ENCODE results near the gene KIAA1191. TPM values are rescaled to one million over a fixed set of nuclear protein-coding genes. Genes with fewer than 3 reads are reported as not detected.

KIAA1191 gene
- total RNA-seq, 1 donor from 2014 or later, result 61.3 TPM

- no peak for DNase-seq (ENCODE audit: low spot score)
- Mint-ChIP-seq H3K9me3 (no peaks in the 10 kb centered on the region), H3K27ac (no peak overlapping the region), H3K4me1 (ENCODE audit: low read depth) (no peaks in the 10 kb centered on the region), H3K27me3 (ENCODE audit: low read depth) (no peaks in the 10 kb centered on the region), H3K36me3 (ENCODE audit: low read depth) (peaks cover 11% of the 10 kb centered on the region), H3K4me3 (ENCODE audit: low read depth) (no peak overlapping the region)
- intact Hi-C loops (cut with micrococcal nuclease), result no loop called here
Observed at GRCh38 chr5:176397736-176398420, 36.3 kb upstream of the KIAA1191 start.

GRCh38 chr5:176396330-176396729 is 34.8 kb upstream of the KIAA1191 start:
- Mint-ChIP-seq H3K4me3 (ENCODE audit: low read depth) (no peak overlapping the region), H3K27ac (no peak overlapping the region), H3K36me3 (ENCODE audit: low read depth) (peaks cover 16% of the 10 kb centered on the region), H3K9me3 (no peaks in the 10 kb centered on the region), H3K4me1 (ENCODE audit: low read depth) (no peaks in the 10 kb centered on the region), H3K27me3 (ENCODE audit: low read depth) (no peaks in the 10 kb centered on the region)
- intact Hi-C loops (cut with micrococcal nuclease), result no loop called here
- no peak for DNase-seq (ENCODE audit: low spot score)

GRCh38 chr5:176394881-176395675 is 33.5 kb upstream of the KIAA1191 start:
- no peak for DNase-seq (ENCODE audit: low spot score)
- no peak overlapping the region for H3K4me3 Mint-ChIP-seq (ENCODE audit: low read depth)
- intact Hi-C loops (cut with micrococcal nuclease), result no loop called here
- H3K27ac Mint-ChIP-seq, result no peak overlapping the region
- peaks cover 24% of the 10 kb centered on the region for H3K36me3 Mint-ChIP-seq (ENCODE audit: low read depth)
- no peaks in the 10 kb centered on the region for H3K9me3 Mint-ChIP-seq
- no peaks in the 10 kb centered on the region for H3K4me1 Mint-ChIP-seq (ENCODE audit: low read depth)
- no peaks in the 10 kb centered on the region for H3K27me3 Mint-ChIP-seq (ENCODE audit: low read depth)

- Mint-ChIP-seq H3K4me3 (ENCODE audit: low read depth) (no peak overlapping the region), H3K9me3 (no peaks in the 10 kb centered on the region), H3K4me1 (ENCODE audit: low read depth) (peaks cover 3% of the 10 kb centered on the region), H3K27ac (no peak overlapping the region), H3K36me3 (ENCODE audit: low read depth) (peaks cover 24% of the 10 kb centered on the region), H3K27me3 (ENCODE audit: low read depth) (no peaks in the 10 kb centered on the region)
- intact Hi-C loops (cut with micrococcal nuclease), result no loop called here
- DNase-seq (ENCODE audit: low spot score), result no peak
Observed at GRCh38 chr5:176394096-176394495, 32.5 kb upstream of the KIAA1191 start.

GRCh38 chr5:176392526-176392925 is 31.0 kb upstream of the KIAA1191 start:
- no peaks in the 10 kb centered on the region for H3K27me3 Mint-ChIP-seq (ENCODE audit: low read depth)
- H3K4me3 Mint-ChIP-seq (ENCODE audit: low read depth), result no peak overlapping the region
- H3K9me3 Mint-ChIP-seq, result no peaks in the 10 kb centered on the region
- DNase-seq (ENCODE audit: low spot score), result no peak
- intact Hi-C loops (cut with micrococcal nuclease), result no loop called here
- peaks cover 3% of the 10 kb centered on the region for H3K4me1 Mint-ChIP-seq (ENCODE audit: low read depth)
- no peak overlapping the region for H3K27ac Mint-ChIP-seq
- H3K36me3 Mint-ChIP-seq (ENCODE audit: low read depth), result peaks cover 32% of the 10 kb centered on the region

- H3K27ac Mint-ChIP-seq, result no peak overlapping the region
- no peak for DNase-seq (ENCODE audit: low spot score)
- intact Hi-C loops (cut with micrococcal nuclease), result no loop called here
- no peaks in the 10 kb centered on the region for H3K9me3 Mint-ChIP-seq
- H3K4me1 Mint-ChIP-seq (ENCODE audit: low read depth), result peaks cover 7% of the 10 kb centered on the region
- peaks cover 36% of the 10 kb centered on the region for H3K36me3 Mint-ChIP-seq (ENCODE audit: low read depth)
- H3K4me3 Mint-ChIP-seq (ENCODE audit: low read depth), result no peak overlapping the region
- H3K27me3 Mint-ChIP-seq (ENCODE audit: low read depth), result no peaks in the 10 kb centered on the region
Observed at GRCh38 chr5:176391999-176392398, 30.4 kb upstream of the KIAA1191 start.

GRCh38 chr5:176391479-176391878 is 29.9 kb upstream of the KIAA1191 start:
- Mint-ChIP-seq H3K27me3 (ENCODE audit: low read depth) (no peaks in the 10 kb centered on the region), H3K4me1 (ENCODE audit: low read depth) (peaks cover 12% of the 10 kb centered on the region), H3K4me3 (ENCODE audit: low read depth) (no peak overlapping the region), H3K27ac (no peak overlapping the region), H3K9me3 (no peaks in the 10 kb centered on the region), H3K36me3 (ENCODE audit: low read depth) (peaks cover 37% of the 10 kb centered on the region)
- intact Hi-C loops (cut with micrococcal nuclease), result no loop called here
- DNase-seq (ENCODE audit: low spot score), result no peak

GRCh38 chr5:176389135-176390123 is 27.9 kb upstream of the KIAA1191 start:
- peaks cover 21% of the 10 kb centered on the region for H3K4me1 Mint-ChIP-seq (ENCODE audit: low read depth)
- peak overlapping the region; percentile 99 for H3K27ac Mint-ChIP-seq
- intact Hi-C loops (cut with micrococcal nuclease), result loop anchor here (2.0 kb wide), 2 partner anchors 27 to 147 kb away; partner anchors contain the start of genes CLTB and RNF44
- H3K4me3 Mint-ChIP-seq (ENCODE audit: low read depth), result peak overlapping the region; percentile 97
- H3K9me3 Mint-ChIP-seq, result no peaks in the 10 kb centered on the region
- no peak for DNase-seq (ENCODE audit: low spot score)
- H3K27me3 Mint-ChIP-seq (ENCODE audit: low read depth), result no peaks in the 10 kb centered on the region
- H3K36me3 Mint-ChIP-seq (ENCODE audit: low read depth), result peaks cover 52% of the 10 kb centered on the region

GRCh38 chr5:176388444-176389134 is 27.0 kb upstream of the KIAA1191 start, which contains the start of the genes HIGD2A and NOP16:
Gene HIGD2A (plus strand): TSS chr5:176388751. CDS start chr5:176388820, 69 bp downstream.
Gene NOP16 (minus strand): TSS chr5:176388598. CDS start chr5:176388539, 59 bp downstream.
- H3K4me1 Mint-ChIP-seq (ENCODE audit: low read depth), result peaks cover 21% of the 10 kb centered on the region
- H3K27me3 Mint-ChIP-seq (ENCODE audit: low read depth), result no peaks in the 10 kb centered on the region
- H3K36me3 Mint-ChIP-seq (ENCODE audit: low read depth), result peaks cover 60% of the 10 kb centered on the region
- no peaks in the 10 kb centered on the region for H3K9me3 Mint-ChIP-seq
- peak within 1 kb of the TSS; percentile 99 for H3K27ac Mint-ChIP-seq
- intact Hi-C loops (cut with micrococcal nuclease), result loop anchor here (1.0 to 2.0 kb wide), 4 partner anchors 27 to 148 kb away; partner anchors contain the start of genes CLTB, FAF2, KIAA1191 and RNF44
- peak; percentile 98 for DNase-seq (ENCODE audit: low spot score)
- H3K4me3 Mint-ChIP-seq (ENCODE audit: low read depth), result peak within 1 kb of the TSS; percentile 97

GRCh38 chr5:176388003-176388443 is 26.5 kb upstream of the KIAA1191 start:
- Mint-ChIP-seq H3K9me3 (no peaks in the 10 kb centered on the region), H3K4me1 (ENCODE audit: low read depth) (peaks cover 21% of the 10 kb centered on the region), H3K36me3 (ENCODE audit: low read depth) (peaks cover 63% of the 10 kb centered on the region), H3K27ac (peak overlapping the region; percentile 99), H3K27me3 (ENCODE audit: low read depth) (no peaks in the 10 kb centered on the region), H3K4me3 (ENCODE audit: low read depth) (peak overlapping the region; percentile 97)
- no peak for DNase-seq (ENCODE audit: low spot score)
- intact Hi-C loops (cut with micrococcal nuclease), result loop anchor here (1.0 to 2.0 kb wide), 4 partner anchors 27 to 149 kb away; partner anchors contain the start of genes CLTB, FAF2, KIAA1191 and RNF44

GRCh38 chr5:176387384-176387925 is 25.9 kb upstream of the KIAA1191 start:
- Mint-ChIP-seq H3K27ac (peak overlapping the region; percentile 99), H3K36me3 (ENCODE audit: low read depth) (peaks cover 68% of the 10 kb centered on the region), H3K27me3 (ENCODE audit: low read depth) (no peaks in the 10 kb centered on the region), H3K9me3 (no peaks in the 10 kb centered on the region), H3K4me3 (ENCODE audit: low read depth) (peak overlapping the region; percentile 97), H3K4me1 (ENCODE audit: low read depth) (peaks cover 21% of the 10 kb centered on the region)
- no peak for DNase-seq (ENCODE audit: low spot score)
- intact Hi-C loops (cut with micrococcal nuclease), result no loop called here
